HepG2 (cell line): ENCODE results near the gene C11orf68. TPM values are rescaled to one million over a fixed set of nuclear protein-coding genes. Genes with fewer than 3 reads are reported as not detected.
A peak's percentile ranks its signal among the peaks of the same experiment; 100 is the strongest.

ENCODE experiments used
- AFF4 ChIP-seq: sonication (generic); formaldehyde crosslinking; IDR thresholded peaks from 2 replicates; pipeline ENCODE4 v1.4.0; 2020; ENCODE audit warnings: missing genetic modification reagents
- ARID4A ChIP-seq: sonication (generic); formaldehyde crosslinking; IDR thresholded peaks from 2 replicates; pipeline ENCODE4 v1.5.0; 2020; ENCODE audit warnings: mild to moderate bottlenecking, missing genetic modification reagents, borderline replicate concordance
- BCL6 ChIP-seq: IDR thresholded peaks from 2 replicates; pipeline ENCODE4 v1.6.1; 2016; ENCODE audit warnings: missing genetic modification reagents, missing compliant biosample characterization
- CHD4 ChIP-seq: fragments of 200-600 bp; sonication (generic); IDR thresholded peaks from 2 replicates; pipeline ENCODE4 v1.7.0; 2017; ENCODE audit warnings: mild to moderate bottlenecking, low read length, borderline replicate concordance
- DMAP1 ChIP-seq: IDR thresholded peaks from 2 replicates; pipeline ENCODE4 v1.6.1; 2016
- ETV6 ChIP-seq: sonication (generic); formaldehyde crosslinking; conservative IDR thresholded peaks from 2 replicates; pipeline ENCODE4 v1.4.0; 2020; ENCODE audit warnings: missing genetic modification reagents
- KDM5A ChIP-seq: fragments of 200-600 bp; sonication (generic); IDR thresholded peaks from 2 replicates; pipeline ENCODE4 v1.7.0; 2018; ENCODE audit warnings: antibody characterized with exemption, mild to moderate bottlenecking, low read length, borderline replicate concordance
- MAFK ChIP-seq, 2 experiments: IDR thresholded peaks in 1 of 2; conservative IDR thresholded peaks in 1 of 2; 2 replicates each; pipeline ENCODE4 v1.6.1; 2011; ENCODE audit warnings: improper control_type of control experiment in 2 of 2, low read length in 2 of 2
- MXD1 ChIP-seq: sonication (generic); formaldehyde crosslinking; IDR thresholded peaks from 2 replicates; pipeline ENCODE4 v1.4.0; 2020; ENCODE audit warnings: mild to moderate bottlenecking, missing genetic modification reagents
- MXD3 ChIP-seq: IDR thresholded peaks from 2 replicates; pipeline ENCODE4 v1.6.1; 2016; ENCODE audit warnings: mild to moderate bottlenecking, missing biosample characterization, missing genetic modification reagents
- POLR2G ChIP-seq: fragments of 200-400 bp; formaldehyde crosslinking; IDR thresholded peaks from 2 replicates; pipeline ENCODE4 v1.6.1; 2018; ENCODE audit warnings: mild to moderate bottlenecking, low read depth, low read length, moderate library complexity
- RARA ChIP-seq: IDR thresholded peaks from 2 replicates; pipeline ENCODE4 v1.6.1; 2016; ENCODE audit warnings: missing genetic modification reagents, missing compliant biosample characterization
- SMC3 ChIP-seq: IDR thresholded peaks from 2 replicates; pipeline ENCODE4 v1.6.1; 2011; ENCODE audit warnings: low read length, improper control_type of control experiment
- TFE3 ChIP-seq: IDR thresholded peaks from 2 replicates; pipeline ENCODE4 v1.6.1; 2016
- ZBTB38 ChIP-seq: sonication (generic); formaldehyde crosslinking; IDR thresholded peaks from 2 replicates; pipeline ENCODE4 v1.5.1; 2020; ENCODE audit warnings: mild to moderate bottlenecking, missing genetic modification reagents
- ZNF225 ChIP-seq: sonication (generic); formaldehyde crosslinking; IDR thresholded peaks from 2 replicates; pipeline ENCODE4 v1.4.0; 2020; ENCODE audit warnings: mild to moderate bottlenecking, missing genetic modification reagents
- ZNF24 ChIP-seq: fragments of 450-650 bp; IDR thresholded peaks from 2 replicates; pipeline ENCODE4 v1.6.1; 2017; ENCODE audit warnings: antibody characterized with exemption, mild to moderate bottlenecking
- ZNF546 ChIP-seq: sonication (generic); formaldehyde crosslinking; conservative IDR thresholded peaks from 2 replicates; pipeline ENCODE4 v1.8.1; 2023; ENCODE audit warnings: mild to moderate bottlenecking, missing genetic modification reagents
- polyA plus RNA-seq, 8 experiments: library from polyadenylated mRNA; depleted of rRNA in 3 of 8; stranded (reverse) in 7 of 8; unstranded in 1 of 8; fragments of >200 nt; fragmentation: Illumina TruSeq in 4 of 8; extraction: Trizol in 4 of 8; gene quantifications; 2 replicates each; pipeline versions ENCODE4 v1.2.1 to v1.2.3, GENCODE V29; 2011 to 2016; ENCODE audit warnings: low read depth in 4 of 8, missing spikeins in 1 of 8, mixed read lengths in 1 of 8; ENCODE audit not compliant: insufficient read depth in 1 of 8
- total RNA-seq, 5 experiments: library from RNA; depleted of rRNA; stranded (reverse); fragments of >200 nt; fragmentation: Illumina TruSeq; extraction: Trizol; gene quantifications; 2 replicates each; pipeline ENCODE4 v1.2.3, GENCODE V29; 2016; ENCODE audit warnings: low read depth in 1 of 5

C11orf68 gene
- total and polyA plus RNA-seq, 2 of the 13 experiments (the other 11 are each of a cell fraction or from before 2014, with no cell fraction given): 8.4 to 28.3 TPM

- TF ChIP-seq ARID4A (peak; percentile 18; the same call in 1 of the 2 replicates), MXD3 (CRISPR knock-in tag) (no peak), ZNF225 (CRISPR knock-in tag) (no peak), BCL6 (CRISPR knock-in tag) (no peak), TFE3 (CRISPR knock-in tag) (peak; percentile 77), AFF4 (CRISPR knock-in tag) (no peak), DMAP1 (CRISPR knock-in tag) (no peak), CHD4 (no peak), MXD1 (CRISPR knock-in tag) (0 out of 2 replicates have a peak, but pooled peaks have one; percentile 4), ZBTB38 (CRISPR knock-in tag) (0 out of 2 replicates have a peak, but pooled peaks have one; percentile 20), MAFK (conservative IDR thresholded peaks at IDR 0.05 in 1 of 2, IDR thresholded peaks at IDR 0.05 in 1 of 2; ENCODE audit: low read length in 2 of 2) (peak; percentile 37 to 60; a peak in 2 of 4 replicates), ZNF24 (no peak), KDM5A (no peak), SMC3 (no peak), POLR2G (peak; percentile 27; the same call in 1 of the 2 replicates), RARA (peak; percentile 59), ETV6 (no peak), ZNF546 (CRISPR knock-in tag) (no peak)
These were observed 3.0 kb downstream of the C11orf68 start (continued) for GRCh38 chr11:65915821-65916251.
